ENCODE measurements around the gene CRIM1.

The CRIM1 gene

DNA sequence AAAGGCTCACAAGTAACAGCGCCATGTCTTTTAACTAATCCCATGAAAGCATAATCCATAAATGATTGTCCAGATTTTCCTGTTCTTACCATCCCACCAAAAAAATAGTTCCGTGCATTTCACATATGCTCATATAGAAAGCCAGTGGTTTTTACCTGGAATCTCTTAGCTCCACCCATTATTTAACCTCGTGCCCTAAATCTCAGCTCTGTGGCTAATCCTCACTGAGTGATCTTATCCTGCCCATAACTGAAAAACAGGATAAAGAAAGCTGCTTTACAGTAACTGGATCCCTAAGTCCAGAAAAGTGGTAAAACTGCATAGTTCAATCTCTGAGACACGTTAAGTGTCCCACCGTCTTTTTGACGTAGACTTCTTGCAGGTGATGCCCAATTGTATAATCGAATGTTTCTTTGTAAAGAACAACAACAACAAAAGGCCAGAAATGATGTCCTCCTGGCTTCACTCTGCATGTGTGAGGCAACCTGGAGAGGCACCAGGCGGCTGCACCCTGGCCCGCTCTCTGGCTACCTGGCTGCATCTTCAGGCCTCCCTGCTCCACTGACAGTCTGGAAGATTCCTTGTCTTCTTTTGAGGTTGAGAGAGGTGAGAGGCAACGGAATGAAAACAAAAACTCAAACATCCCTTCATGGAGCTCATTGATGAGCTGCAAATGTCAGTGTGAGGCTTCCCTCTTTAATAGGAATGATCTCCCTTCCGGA is 203.8 kb downstream of the CRIM1 start:
- DNase-seq (ENCODE audit: low read depth): no peak

DNA sequence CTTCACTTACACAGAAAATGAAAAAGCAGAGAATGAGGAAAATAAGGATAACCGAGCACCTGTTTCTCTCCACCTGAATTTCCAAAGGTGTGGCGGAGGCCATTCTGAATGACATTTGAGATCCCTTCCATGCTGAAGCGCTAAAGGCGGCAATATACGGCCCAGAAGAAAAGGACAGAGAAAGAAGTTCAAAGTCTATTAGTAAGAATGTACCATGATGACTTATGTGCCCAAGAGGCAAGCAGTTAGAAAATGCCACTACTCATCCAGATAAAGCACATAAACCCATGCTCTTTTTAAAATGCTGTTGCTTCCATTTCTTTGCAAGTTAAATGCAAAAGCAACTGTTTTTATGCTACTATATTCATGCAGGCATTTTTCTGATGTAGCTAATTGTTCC is 205.1 kb downstream of the CRIM1 start:
- DNase-seq (ENCODE audit: low read depth): no peak

DNA sequence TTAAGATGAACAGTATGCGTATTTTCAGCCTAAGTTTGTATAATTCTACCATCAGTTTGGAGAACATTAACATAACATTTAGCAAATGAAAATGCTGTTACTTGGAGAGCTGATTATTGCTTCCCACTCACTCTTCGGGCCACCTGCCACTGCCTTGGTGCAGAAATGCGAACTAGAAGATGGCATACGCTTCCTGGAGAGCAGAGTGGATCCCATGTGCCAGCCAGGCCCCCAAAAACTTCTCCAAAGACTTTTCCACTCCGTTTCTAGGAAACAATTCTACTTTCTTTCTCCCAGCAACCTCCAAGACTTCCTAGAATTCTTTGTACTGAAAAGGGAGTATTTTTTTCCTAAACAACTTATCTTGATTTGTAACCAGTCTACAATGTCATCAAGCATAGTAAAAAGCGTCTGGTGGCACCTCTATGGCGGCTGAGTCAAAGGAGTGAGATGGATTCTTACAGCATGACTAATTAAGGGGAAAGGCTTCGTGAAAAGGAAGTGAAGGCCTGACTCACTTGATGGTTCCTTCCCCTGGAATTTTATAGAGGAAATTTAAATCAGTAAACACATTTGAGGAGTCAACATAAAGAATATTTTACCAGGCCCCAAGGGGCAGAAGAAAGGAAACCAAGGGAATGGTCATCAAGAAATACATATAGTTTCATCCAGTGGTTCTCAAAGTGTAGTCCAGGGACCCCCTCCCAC is 205.8 kb downstream of the CRIM1 start:
- no peak for DNase-seq (ENCODE audit: low read depth)

DNA sequence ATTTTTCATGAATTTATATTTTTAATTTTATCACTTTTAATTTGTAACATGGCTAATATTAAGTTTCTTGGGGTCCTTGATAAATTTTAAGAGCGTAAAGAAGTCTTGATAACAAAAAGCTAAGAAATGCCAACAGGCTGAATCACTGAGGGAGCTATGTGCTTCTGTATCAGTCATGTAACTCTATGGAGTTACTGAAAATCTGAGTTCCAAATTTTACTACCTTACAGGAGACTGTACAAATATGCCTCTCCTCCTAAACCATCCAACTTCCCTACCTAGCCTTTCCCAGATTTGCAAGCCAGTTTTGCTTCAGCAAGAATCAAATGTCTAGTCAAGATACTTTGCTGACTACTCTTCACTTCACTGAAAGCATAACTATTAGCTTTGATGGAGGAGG is 206.7 kb downstream of the CRIM1 start:
- DNase-seq (ENCODE audit: low read depth): no peak

DNA sequence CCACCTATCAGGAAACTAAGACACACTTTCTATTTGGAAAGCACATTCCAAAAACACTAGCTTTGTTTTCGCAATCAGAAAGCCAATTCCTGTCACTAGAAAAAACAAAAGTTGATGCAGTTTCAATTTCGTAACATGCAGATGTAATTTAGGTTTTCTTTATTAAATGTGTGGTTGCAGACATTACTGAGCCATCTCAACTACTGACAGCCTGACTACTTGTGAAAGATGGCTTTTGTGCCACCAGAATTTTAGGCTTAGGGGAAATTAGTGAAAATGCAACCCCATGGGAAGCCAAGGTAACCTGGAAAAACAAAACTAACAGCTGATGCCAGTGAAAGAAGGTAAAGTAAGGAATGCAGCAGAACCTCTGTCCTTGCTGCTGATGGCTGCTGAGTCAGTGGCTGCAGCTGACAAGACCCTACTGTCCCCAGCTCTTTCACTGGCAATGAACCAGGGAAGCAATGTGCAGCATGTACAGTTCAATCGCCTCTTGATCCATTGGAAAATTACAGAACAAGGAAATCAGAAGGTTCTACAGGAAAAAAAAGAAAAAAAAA is 207.5 kb downstream of the CRIM1 start:
- no peak for DNase-seq (ENCODE audit: low read depth)

DNA sequence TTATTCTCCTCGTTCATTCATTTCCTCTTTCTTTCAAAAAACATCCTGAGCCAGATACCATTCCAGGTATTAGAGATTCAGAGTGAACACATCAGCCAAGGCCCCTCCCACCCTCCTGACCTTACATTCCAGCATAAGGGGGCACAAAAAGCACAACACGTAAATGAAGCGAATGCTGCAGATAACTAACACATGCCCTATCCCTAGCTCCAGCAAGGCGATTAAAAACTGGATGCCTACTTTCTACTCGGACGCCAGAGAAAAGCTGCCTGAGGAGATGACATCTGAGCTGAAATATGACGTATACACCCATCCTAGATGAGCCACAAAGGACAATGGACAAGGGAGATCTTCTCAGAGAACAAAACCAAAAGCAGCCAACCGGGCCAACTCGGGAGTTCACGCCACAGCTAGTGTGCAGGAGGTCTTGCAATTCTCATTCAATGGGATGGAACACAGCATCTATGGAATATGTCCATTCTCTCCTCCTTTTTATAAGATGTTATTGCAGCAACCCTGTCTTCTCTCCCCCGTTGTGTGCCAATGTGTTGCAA is 208.9 kb downstream of the CRIM1 start:
- no peak for DNase-seq (ENCODE audit: low read depth)

DNA sequence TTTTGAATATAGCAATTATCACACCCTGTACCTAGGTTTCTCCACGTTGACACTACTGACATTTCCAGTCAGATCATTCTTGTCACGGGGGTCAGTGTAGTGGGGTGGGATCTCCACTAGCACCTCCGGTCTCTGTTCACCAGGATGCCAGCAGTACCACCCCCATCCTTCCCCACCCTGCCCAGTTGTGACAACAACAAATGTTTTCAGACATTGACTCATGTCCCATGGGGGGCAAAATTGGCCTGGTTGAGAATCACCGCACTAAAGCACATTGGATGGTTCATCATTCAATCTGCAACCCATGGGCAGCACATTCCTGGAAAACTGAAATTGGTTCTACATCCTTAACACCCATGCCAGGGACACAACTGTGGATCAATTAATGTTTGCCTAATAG is 210.1 kb downstream of the CRIM1 start:
- DNase-seq (ENCODE audit: low read depth): no peak

DNA sequence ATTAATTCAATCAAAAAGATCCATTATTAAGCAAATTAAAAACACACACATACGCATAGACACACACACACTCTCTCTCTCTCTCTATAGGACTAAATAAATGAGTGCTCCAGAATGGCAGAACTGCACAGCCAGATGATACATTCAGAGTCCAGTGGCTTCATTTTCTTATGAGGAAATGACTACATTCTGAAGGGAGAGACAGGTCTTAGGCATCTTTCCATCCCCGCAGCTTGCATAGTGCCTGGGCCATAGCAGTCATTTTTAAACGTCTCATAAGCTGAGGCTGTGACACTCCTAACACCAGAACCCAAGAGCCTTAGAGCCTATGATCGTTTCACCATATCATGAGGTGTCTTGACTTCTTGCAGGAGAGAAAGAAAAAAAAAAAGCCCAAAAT is 211.3 kb downstream of the CRIM1 start:
- no peak for DNase-seq (ENCODE audit: low read depth)

DNA sequence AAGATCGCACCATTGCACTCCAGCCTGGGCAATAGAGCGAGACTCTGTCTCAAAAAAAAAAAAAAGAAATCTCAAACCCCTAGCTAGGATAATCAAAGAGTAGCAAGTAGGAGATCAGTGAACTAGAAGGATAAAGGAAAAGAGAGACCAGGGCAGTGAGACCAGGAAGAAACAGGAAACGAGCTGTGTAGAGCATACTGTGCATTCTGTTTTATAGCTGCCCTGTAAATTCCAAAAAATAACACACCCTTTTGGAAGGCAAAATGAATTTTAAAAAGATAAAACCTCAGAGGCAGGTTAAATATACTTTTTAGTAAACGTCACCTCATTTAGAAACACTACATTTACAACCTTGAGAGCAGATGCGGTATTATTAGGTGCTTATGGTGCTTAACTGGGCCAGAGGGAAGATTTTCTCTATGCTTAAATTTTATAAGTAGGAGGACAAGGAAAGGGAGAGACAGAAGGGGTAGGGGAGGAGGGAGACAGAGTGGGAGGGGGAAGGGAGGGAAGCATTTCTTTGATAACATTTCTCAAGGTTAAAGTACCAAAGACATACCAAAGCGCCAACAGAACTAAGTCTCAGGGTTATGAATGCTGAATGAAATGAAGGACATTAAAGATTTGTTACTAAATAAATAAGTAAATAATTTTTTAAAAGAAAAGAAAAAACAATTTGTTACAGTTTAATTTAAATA is 212.3 kb downstream of the CRIM1 start:
- DNase-seq (ENCODE audit: low read depth): no peak

DNA sequence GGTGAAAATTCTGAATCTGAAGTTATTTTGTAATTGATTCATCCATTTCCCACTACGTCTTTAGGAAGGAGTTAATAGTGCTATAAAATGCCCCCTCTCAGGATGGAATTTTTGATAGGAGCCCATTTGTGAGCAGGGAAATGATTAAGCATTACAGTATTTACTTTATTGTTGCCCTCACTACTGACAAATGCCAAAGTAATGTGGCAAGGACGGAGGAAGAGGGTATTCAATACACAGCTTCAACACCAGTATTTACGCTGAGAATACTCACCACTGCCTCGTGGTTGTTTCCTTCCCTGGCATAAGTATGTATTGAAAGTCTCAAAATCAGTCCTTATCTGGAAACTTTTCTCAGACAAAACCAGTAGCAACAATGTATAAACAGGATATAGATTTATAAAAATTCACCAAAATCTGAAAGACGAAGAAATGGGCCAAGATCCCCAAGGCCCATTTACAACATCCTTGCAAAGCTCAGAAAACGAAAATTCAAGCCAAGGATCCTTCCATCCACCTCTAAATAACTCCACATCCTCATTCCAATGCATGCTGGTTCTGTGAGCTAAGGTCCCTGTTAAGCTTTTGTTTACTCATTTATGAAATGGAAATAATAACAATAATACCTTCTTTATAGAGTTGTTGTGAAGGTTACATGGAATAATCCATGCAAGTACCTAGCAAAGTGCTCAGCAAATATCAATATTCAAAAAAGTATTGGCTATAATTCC is 213.1 kb downstream of the CRIM1 start:
- DNase-seq (ENCODE audit: low read depth): no peak

DNA sequence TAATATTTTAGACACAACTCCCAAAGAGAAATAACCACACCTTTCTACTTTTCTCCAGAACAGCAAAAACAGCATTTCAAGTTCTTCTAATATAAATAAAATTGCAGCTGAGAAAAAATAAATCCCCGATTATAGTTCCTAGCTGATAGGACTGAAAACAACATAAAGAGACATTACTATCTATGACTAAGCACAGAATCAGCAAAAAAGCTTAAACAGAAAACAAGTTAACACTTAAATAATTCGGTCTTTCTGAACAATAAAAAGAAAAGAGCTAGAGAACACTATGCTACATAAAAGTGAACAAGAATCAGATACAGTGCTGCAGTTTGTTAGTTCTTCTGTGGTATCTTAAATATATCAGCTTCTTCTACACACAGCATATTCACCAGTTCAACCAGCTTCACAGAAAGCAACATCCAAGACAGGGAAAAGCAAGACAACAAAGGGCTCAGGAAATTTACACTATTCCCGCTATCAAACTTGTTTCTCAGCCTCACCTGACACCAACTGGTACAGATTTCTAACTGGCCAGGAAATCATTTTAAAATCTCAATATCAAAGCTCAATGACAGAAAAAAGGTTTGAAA is 213.8 kb downstream of the CRIM1 start:
- no peak for DNase-seq (ENCODE audit: low read depth)

DNA sequence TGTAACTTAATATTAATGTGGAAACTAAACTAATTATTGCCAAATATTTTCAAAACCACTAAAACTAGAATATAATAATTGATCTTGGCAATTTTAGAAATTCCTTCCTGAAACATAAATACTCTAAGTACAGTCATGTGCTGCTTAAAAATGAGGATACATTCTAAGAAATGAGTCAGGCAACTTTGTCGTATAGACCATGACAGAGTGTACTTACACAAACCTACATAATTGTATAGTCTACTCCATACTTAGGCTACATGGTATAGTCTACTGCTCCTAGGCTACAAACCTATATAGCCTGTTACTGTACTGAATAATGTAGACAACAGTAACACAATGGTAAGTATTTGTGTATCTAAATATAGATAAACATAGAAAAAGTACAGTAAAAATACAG is 214.8 kb downstream of the CRIM1 start:
- DNase-seq (ENCODE audit: low read depth): no peak

DNA sequence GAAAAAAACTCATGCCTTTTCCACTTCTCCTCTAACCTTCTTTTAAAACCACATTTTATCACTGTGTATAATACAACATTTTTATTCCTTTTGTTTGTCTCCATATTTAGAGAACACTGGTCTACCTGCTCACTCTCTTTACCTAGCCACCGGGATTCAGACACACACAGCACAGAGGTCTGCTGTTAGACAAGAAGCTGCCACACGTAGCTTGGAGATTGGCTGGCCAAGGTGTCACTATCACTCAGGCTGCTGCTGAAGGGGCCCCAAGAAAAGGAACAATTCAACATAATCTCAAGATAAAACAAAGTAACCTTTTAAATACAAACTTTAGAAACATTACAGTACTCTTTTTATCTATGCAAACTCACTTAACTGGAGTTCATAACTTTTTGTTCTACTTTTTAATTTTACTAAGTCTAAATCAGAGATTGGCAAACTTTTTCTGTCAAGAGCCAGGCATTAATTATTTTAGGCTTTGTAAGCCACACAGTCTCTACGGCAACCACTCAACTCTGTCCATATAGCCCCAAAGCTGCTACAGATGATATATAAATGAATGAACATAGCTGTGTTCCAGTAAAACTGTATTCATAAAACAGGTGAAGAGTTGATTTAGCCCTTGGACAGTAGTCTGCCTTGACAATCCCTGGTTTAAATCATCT is 216.6 kb downstream of the CRIM1 start:
- no peak for DNase-seq (ENCODE audit: low read depth)

DNA sequence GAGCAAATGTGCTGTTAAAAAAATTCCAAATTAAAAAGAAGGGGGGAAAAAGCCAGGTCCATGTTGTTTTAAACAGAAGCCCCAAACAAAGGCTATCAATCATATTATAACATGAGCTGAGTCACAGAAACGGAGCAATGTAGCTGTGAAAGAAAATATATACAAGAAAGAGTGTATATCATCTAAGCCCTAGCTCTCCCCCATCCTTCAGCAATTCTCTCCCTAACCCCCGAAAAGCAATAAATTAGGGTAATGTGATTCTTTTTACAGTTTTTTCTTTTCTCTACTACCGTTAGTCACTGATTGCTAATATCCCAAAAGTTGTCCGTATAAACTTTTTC is 217.1 kb downstream of the CRIM1 start:
- no peak for DNase-seq (ENCODE audit: low read depth)

DNA sequence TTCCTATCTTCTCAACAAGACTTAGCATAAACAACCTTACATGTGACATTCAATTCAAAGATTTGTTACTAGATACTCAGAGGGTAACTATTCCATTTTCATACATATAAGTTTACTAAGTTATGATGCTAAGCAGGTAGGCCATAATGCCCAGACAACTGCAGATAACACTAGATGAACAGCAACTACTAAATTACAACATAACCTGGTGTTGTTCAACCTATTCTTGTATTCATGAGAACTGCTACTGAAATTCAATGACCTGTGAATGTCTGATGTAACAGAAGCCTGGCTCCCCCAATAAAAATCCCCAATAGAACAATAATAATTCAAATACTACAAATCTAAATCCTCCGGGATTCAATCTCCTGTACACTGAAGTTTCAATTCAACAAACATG is 217.6 kb downstream of the CRIM1 start:
- DNase-seq (ENCODE audit: low read depth): no peak

DNA sequence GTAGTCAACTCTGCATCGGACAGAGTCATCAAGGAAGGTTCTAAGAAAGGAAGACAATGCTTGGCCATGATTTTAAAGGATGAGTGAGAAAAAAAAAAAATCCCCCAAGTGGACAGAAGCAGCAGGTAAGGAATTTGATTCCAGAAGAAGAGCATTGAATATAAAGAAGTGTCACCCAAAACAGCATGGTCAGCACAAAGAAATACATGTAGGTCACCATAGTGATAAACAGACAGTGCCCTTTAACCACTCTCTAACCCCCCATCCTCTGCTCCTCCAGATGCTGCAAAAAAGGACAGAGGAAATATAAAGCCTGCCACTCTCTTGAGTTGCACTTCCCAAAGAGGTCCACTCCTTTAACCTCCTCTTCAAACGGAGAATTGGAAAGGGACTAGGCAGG is 219.0 kb downstream of the CRIM1 start:
- DNase-seq (ENCODE audit: low read depth): no peak

DNA sequence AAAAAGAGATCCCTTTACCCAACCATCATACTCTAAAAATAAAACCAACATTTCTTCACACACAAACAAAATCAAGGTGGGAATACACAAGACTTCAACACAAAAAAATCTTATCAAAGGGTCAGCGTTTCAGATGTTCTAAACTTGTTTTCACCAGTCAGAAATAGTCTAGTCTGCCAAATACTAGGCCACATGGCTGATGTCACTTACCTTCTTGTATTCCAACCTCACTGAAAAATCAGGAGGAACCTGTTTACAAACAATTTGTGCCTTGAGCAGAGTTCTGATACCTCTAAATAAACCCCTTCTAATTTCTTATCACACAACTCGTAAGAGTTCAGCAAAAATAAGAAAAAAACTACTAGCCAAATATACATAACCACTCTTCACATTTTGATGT is 222.3 kb downstream of the CRIM1 start:
- DNase-seq (ENCODE audit: low read depth): no peak

DNA sequence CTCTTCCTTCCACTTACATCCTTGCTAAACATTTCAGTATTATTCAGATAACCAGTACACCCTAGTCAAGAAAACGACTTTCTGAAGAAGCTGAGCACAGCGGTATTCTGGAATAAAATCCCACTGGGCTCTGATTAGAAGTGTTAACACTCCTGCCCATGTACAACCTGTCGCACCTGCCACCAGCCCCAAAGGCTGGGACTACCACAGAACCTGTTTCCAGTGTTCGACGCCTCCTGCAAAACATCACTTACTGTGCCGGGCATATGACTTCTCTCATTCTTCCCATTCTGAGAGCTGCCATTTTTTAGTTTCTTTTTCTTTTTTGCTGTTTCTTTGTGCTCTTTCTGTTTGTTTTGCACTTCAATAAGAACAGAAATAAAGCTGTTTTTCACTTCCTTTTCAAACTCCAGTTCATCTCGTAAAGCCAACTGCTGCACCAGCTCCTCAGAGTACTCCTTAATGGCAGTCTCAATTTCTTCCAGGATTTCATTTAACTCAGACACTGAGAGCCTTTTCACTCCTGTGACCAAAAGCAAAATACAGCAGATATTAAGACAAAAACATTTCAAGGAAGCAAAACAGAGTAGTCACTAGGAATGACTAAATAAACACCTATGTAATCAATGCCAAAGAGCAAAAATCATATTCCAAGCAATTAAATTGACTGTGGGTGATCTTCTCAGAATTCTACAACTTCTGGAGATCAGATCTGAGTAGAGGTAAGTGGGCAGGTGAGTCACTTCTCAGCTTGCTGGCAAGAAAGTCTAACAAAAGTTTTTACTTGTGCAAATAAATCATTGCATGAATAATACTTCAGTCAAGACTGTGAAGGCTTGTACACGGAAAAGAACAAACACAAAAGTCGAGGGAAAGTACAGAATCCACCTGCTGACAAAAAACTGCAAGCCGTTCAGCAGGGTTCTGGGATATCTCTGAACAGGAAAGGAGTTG is 223.0 kb downstream of the CRIM1 start:
- DNase-seq (ENCODE audit: low read depth): no peak

DNA sequence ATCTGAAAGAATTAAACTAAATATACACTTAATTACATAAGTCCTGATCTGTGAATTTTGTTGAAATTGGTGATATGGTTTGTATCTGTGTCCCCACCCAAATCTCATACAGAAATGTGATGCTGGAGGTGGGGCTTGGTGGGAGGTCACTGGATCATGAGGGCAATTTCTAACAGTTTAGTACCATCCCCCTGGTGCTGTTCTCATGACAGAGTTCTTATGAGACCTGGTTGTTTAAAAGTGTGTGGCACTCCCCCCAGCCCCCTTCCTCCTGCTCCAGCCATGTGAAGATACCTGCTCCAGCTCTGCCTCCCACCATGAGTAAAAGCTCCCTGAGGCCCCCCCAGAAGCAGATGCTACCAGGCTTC is 223.7 kb downstream of the CRIM1 start:
- DNase-seq (ENCODE audit: low read depth): no peak

DNA sequence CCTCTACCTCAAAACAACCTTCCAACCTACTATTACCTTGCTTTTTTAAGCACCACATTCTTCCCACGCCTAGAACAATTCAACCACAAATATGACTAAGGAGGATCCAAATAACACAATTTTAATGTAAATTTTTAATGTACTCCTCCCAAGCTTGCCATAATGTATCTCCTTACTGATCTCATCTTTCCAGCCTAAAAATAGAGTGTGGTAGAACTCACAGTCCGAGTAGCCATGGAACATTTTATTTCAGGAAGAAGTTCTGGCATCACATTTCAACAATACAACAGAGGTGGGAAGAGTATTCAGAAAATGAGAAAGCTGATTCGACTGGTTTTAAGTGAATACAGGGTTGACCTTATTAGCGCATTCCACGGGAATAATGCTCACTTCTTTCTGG is 227.0 kb downstream of the CRIM1 start:
- DNase-seq (ENCODE audit: low read depth): no peak
